Measurements from ENCODE around the gene PPEF1. TPM values are rescaled to one million over a fixed set of nuclear protein-coding genes. Genes with fewer than 3 reads are reported as not detected.

PPEF1 gene
- total and polyA plus RNA-seq, 2 of the 8 experiments (the other 6 are each of a cell fraction or from before 2014, with no cell fraction given), result 0.08 to 0.30 TPM

GRCh38 chrX:18722500-18723071 lies 15.1 kb downstream of the PPEF1 start:
- Histone ChIP-seq H3K27ac (ENCODE audit: low read depth, low read length) (no peak overlapping the region), H2BK5ac (ENCODE audit: low read depth, low read length) (no peak overlapping the region), H3K79me1 (ENCODE audit: low read depth, low read length) (no peaks in the 10 kb centered on the region), H4K91ac (replicated peaks; ENCODE audit: insufficient read length, low read length) (no peak overlapping the region), H2BK20ac (ENCODE audit: low read length) (no peak overlapping the region), H3K18ac (ENCODE audit: extremely low read depth, low read length) (no peak overlapping the region), H3K9me3 (ENCODE audit: insufficient read depth in 2 of 2, low read depth in 1 of 2, low read length in 1 of 2) (no peaks in the 10 kb centered on the region), H3K14ac (ENCODE audit: insufficient read length) (no peak overlapping the region), H3K23me2 (ENCODE audit: low read depth, low read length) (no peaks in the 10 kb centered on the region), H2AFZ (ENCODE audit: low read length) (no peak overlapping the region), H3K4me2 (ENCODE audit: insufficient read depth in 1 of 2, low read depth in 2 of 2, low read length in 2 of 2) (no peak overlapping the region), H4K5ac (ENCODE audit: insufficient read length, low read depth, low read length) (no peak overlapping the region), H3K4ac (replicated peaks; ENCODE audit: insufficient read length, low read depth, low read length) (no peak overlapping the region), H2AK5ac (ENCODE audit: low read depth, low read length) (no peak overlapping the region), H2BK12ac (ENCODE audit: low read depth, low read length) (no peak overlapping the region), H3K27me3 (replicated peaks in 1 of 4; ENCODE audit: control insufficient read depth in 3 of 4, extremely low read depth in 1 of 4, insufficient read depth in 3 of 4, low read length in 3 of 4) (no peaks in the 10 kb centered on the region), H3K4me3 (ENCODE audit: extremely low read depth in 1 of 4, insufficient read depth in 2 of 4, low read depth in 3 of 4, low read length in 4 of 4) (no peak overlapping the region), H3K36me3 (ENCODE audit: control insufficient read depth in 2 of 4, insufficient read depth in 4 of 4, low read length in 3 of 4) (no peaks in the 10 kb centered on the region), H4K8ac (ENCODE audit: extremely low read depth, insufficient read depth, low read length) (no peak overlapping the region), H3K23ac (ENCODE audit: insufficient read length) (no peak overlapping the region), H3K9ac (replicated peaks in 1 of 4; ENCODE audit: extremely low read depth in 1 of 4, low read depth in 3 of 4, low read length in 3 of 4) (no peak overlapping the region), H3K56ac (replicated peaks; ENCODE audit: insufficient read length, low read depth, low read length) (no peak overlapping the region), H4K20me1 (replicated peaks in 1 of 2; ENCODE audit: control insufficient read depth in 1 of 2, insufficient read depth in 2 of 2, low read length in 2 of 2) (no peaks in the 10 kb centered on the region), H2BK120ac (replicated peaks; ENCODE audit: low read depth, low read length) (no peak overlapping the region), H3K4me1 (replicated peaks in 1 of 4; ENCODE audit: control insufficient read depth in 3 of 4, insufficient read depth in 4 of 4, low read length in 3 of 4) (no peaks in the 10 kb centered on the region), H2BK15ac (ENCODE audit: low read length) (no peak overlapping the region), H3K79me2 (ENCODE audit: control insufficient read depth in 1 of 2, insufficient read depth in 2 of 2, low read length in 2 of 2) (no peaks in the 10 kb centered on the region)
- ChIA-PET CTCF (ENCODE audit: partially characterized antibody) (interaction anchor here (0.6 kb wide), 2 partner anchors 266 to 656 kb away, joined by 3 read pairs; no protein-coding TSS in a partner anchor), POLR2A (ENCODE audit: partially characterized antibody) (no interaction called here)
- no peak for DNase-seq (ENCODE audit: low read depth in 1 of 2, low spot score in 2 of 2)
- FAIRE-seq, result no peak
- 86% methylated on average over 10 of the region's 10 CpGs; no CpG with 5 or more reads in 1 of the 2 experiments for WGBS, 2 experiments (ENCODE audit: extremely low coverage in 1 of 2, insufficient coverage in 1 of 2, insufficient read length in 1 of 2, insufficient replicate concordance in 2 of 2, low coverage in 1 of 2, low lambda C conversion rate in 2 of 2, missing lambda C conversion rate in 1 of 2)
- TF ChIP-seq TBP (IDR thresholded peaks at IDR 0.05; ENCODE audit: low read depth, low read length) (no peak), BACH1 (IDR thresholded peaks at IDR 0.05; ENCODE audit: low read length) (no peak), SIN3A (conservative IDR thresholded peaks at IDR 0.05 in 1 of 2, IDR thresholded peaks at IDR 0.05 in 1 of 2; ENCODE audit: low read depth in 1 of 2, low read length in 2 of 2) (no peak), CHD2 (IDR thresholded peaks at IDR 0.05; ENCODE audit: low read length) (no peak), JUN (IDR thresholded peaks at IDR 0.05; ENCODE audit: low read depth, low read length) (no peak), KDM4A (IDR thresholded peaks at IDR 0.05; ENCODE audit: low read depth, low read length, severe bottlenecking) (no peak), RAD21 (IDR thresholded peaks at IDR 0.05 in 1 of 2, conservative IDR thresholded peaks at IDR 0.05 in 1 of 2; ENCODE audit: low read depth in 2 of 2, low read length in 2 of 2) (no peak), SIX5 (IDR thresholded peaks at IDR 0.05; ENCODE audit: low read depth, low read length) (no peak), CTBP2 (IDR thresholded peaks at IDR 0.05; ENCODE audit: borderline replicate concordance, insufficient read depth, insufficient read length, low read length) (no peak), ATF3 (IDR thresholded peaks at IDR 0.05; ENCODE audit: insufficient read depth, low read depth, low read length) (no peak), RFX5 (IDR thresholded peaks at IDR 0.05; ENCODE audit: borderline replicate concordance, low read depth, low read length) (no peak), PHF8 (conservative IDR thresholded peaks at IDR 0.05; ENCODE audit: low read depth, low read length) (no peak), NRF1 (IDR thresholded peaks at IDR 0.05; ENCODE audit: low read depth, low read length) (no peak)

Measured in H1 (cell line).